Esophagus muscularis mucosa (tissue), 4 donors: ENCODE measurements around the gene B9D1. TPM values are rescaled to one million over a fixed set of nuclear protein-coding genes. Genes with fewer than 3 reads are reported as not detected.
A peak's percentile ranks its signal among the peaks of the same experiment; 100 is the strongest.

ENCODE experiments used
- DNase-seq: peaks from one replicate; pipeline ENCODE4 v3.0.0-alpha.2; 2017; ENCODE audit errors: extremely low spot score
- H3K27ac ChIP-seq, 4 donors: fragments of 200-600 bp; sonication (generic); replicated peaks in 1 of 4; 1 replicate in 3 of 4; 2 replicates in 1 of 4; pipeline ENCODE4 v1.5.1; 2016 to 2019; ENCODE audit warnings: mild to moderate bottlenecking in 1 of 4
- H3K27me3 ChIP-seq, 4 donors: fragments of 200-600 bp; sonication (generic); one replicate each; pipeline versions ENCODE4 v1.5.1 to v1.6.0; 2016 to 2019
- H3K36me3 ChIP-seq, 4 donors: fragments of 200-600 bp; sonication (generic); one replicate each; pipeline ENCODE4 v1.5.1; 2016 to 2019
- H3K4me1 ChIP-seq, 4 donors: fragments of 200-600 bp; sonication (generic); one replicate each; pipeline ENCODE4 v1.5.1; 2016 to 2019
- H3K4me3 ChIP-seq, 4 donors: fragments of 200-600 bp; sonication (generic); 1 replicate in 2 of 4; 2 replicates in 2 of 4; pipeline ENCODE4 v1.5.1; 2016 to 2019; ENCODE audit warnings: mild to moderate bottlenecking in 4 of 4, moderate library complexity in 1 of 4
- H3K9me3 ChIP-seq, 4 donors: fragments of 200-600 bp; sonication (generic); 1 replicate in 3 of 4; 2 replicates in 1 of 4; pipeline ENCODE4 v1.5.1; 2016 to 2019
- EP300 ChIP-seq: sonication (generic); formaldehyde crosslinking; IDR thresholded peaks from one replicate; pipeline ENCODE4 v1.6.1; 2017; ENCODE audit warnings: antibody characterized with exemption
- POLR2A ChIP-seq: fragments of 450-650 bp; IDR thresholded peaks from one replicate; pipeline ENCODE4 v1.6.1; 2017; ENCODE audit warnings: antibody characterized with exemption, moderate library complexity, mild to moderate bottlenecking, low read depth
- POLR2AphosphoS5 ChIP-seq, 2 donors: sonication (generic); formaldehyde crosslinking; IDR thresholded peaks; one replicate each; pipeline ENCODE4 v1.6.1; 2017; ENCODE audit warnings: antibody characterized with exemption in 2 of 2
- WGBS: methylation state at CpG from one replicate; pipeline ENCODE4 v1.1.5; 2018; 5-methylcytosine and 5-hydroxymethylcytosine counted together
- intact Hi-C: fragments of 100-400 bp; cut with DNase I; formaldehyde crosslinking; loops from one replicate; pipeline ENCODE4 v1.15.1; 2023
- total RNA-seq, 4 donors: library from RNA; depleted of rRNA; stranded (reverse); fragments of >200 nt; gene quantifications; one replicate each; pipeline versions ENCODE4 v1.1.0 to v1.2.1, GENCODE V29; 2016
- TF ChIP-seq, protein P1 (sequence below), 3 experiments: fragments of 200-600 bp in 2 of 3; fragments of 450-650 bp in 1 of 3; sonication (generic) in 2 of 3; IDR thresholded peaks; one replicate each; pipeline ENCODE4 v1.5.1; 2017 to 2019; ENCODE audit warnings: antibody characterized with exemption in 3 of 3, mild to moderate bottlenecking in 2 of 3, moderate library complexity in 1 of 3

B9D1 gene
- total RNA-seq, 4 donors from 2014 or later = 9.5 to 13.8 (median 9.9) TPM

DNA sequence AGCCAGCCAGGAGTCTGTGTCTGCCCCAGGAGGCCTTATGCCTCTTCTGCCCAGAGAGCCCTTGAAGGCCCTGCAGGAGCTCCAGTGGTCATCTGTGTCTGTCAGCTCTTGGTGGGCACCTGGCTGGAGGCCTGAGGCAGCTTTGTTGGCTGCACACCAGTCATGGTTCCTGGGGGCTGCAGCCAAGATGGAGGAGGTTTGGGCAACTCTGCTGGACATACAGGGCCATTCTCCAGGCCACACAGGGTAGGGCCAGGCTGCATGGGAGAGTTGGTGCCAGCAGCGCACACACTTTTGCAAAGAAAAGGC lies 29.4 kb downstream of the B9D1 start:
- H3K4me1 ChIP-seq = peaks cover 10 to 28% (median 17%) of the 10 kb centered on the region in 4 donors
- H3K4me3 ChIP-seq = no peak overlapping the region
- intact Hi-C loops = no loop called here
- no peak for DNase-seq
- H3K9me3 ChIP-seq = no peaks in the 10 kb centered on the region
- peaks cover 0 to 71% (median 48%) of the 10 kb centered on the region in 4 donors for H3K36me3 ChIP-seq
- H3K27me3 ChIP-seq = no peaks in the 10 kb centered on the region
- WGBS = 100% methylated on average over 1 of the region's 1 CpG
- TF ChIP-seq POLR2A (no peak), POLR2AphosphoS5 (IDR thresholded peaks at IDR 0.05) (no peak), EP300 (no peak)
- TF ChIP-seq, protein P1, sequence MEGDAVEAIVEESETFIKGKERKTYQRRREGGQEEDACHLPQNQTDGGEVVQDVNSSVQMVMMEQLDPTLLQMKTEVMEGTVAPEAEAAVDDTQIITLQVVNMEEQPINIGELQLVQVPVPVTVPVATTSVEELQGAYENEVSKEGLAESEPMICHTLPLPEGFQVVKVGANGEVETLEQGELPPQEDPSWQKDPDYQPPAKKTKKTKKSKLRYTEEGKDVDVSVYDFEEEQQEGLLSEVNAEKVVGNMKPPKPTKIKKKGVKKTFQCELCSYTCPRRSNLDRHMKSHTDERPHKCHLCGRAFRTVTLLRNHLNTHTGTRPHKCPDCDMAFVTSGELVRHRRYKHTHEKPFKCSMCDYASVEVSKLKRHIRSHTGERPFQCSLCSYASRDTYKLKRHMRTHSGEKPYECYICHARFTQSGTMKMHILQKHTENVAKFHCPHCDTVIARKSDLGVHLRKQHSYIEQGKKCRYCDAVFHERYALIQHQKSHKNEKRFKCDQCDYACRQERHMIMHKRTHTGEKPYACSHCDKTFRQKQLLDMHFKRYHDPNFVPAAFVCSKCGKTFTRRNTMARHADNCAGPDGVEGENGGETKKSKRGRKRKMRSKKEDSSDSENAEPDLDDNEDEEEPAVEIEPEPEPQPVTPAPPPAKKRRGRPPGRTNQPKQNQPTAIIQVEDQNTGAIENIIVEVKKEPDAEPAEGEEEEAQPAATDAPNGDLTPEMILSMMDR (IDR thresholded peaks at IDR 0.05) = no peak
- H3K27ac ChIP-seq = no peak overlapping the region

GRCh38 chr17:19332371-19333131 lies 30.0 kb downstream of the B9D1 start:
- H3K27ac ChIP-seq = no peak overlapping the region
- no peaks in the 10 kb centered on the region for H3K9me3 ChIP-seq
- no peaks in the 10 kb centered on the region for H3K27me3 ChIP-seq
- WGBS = 78% methylated on average over 6 of the region's 6 CpGs
- DNase-seq = no peak
- no peak overlapping the region for H3K4me3 ChIP-seq
- intact Hi-C loops = no loop called here
- TF ChIP-seq EP300 = no peak
- TF ChIP-seq POLR2AphosphoS5 (IDR thresholded peaks at IDR 0.05) = no peak
- TF ChIP-seq, protein P1 (IDR thresholded peaks at IDR 0.05) = no peak
- TF ChIP-seq POLR2A = no peak
- peaks cover 0 to 76% (median 49%) of the 10 kb centered on the region in 4 donors for H3K36me3 ChIP-seq
- peaks cover 4 to 22% (median 12%) of the 10 kb centered on the region in 4 donors for H3K4me1 ChIP-seq

DNA sequence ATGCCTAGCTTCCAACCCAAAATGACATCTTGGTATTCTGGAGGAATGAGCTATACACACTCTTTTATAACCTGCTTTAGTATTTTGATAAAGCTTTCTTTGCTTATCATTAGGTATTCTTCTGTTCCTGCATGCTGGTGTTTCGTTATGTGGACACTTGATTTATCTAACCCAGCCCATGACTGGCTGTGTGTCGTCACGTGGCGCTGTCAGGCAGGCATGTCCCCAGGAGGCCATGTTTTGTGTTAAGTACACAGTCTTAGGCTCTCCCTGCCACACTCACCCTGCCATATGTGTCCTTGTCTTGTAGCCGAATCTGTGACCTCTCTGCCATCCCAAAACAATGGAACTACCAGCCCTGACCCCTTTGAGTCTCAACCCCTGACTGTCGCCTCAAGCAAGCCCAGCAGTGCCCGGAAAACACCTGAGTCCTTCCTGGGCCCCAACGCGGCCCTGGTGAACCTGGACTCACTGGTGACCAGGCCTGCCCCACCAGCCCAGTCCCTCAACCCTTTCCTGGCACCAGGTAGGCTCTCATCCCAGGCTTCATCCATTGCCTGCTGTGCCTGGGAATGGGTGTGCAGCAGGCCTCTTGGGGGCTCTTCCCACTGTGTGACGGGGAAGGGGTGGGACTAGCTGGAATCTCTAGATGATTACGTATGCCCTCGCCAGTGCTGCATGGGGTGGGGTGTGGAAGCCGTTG lies 30.8 kb downstream of the B9D1 start:
- Histone ChIP-seq H3K4me3 (no peak overlapping the region), H3K36me3 (peaks cover 0 to 76% (median 54%) of the 10 kb centered on the region in 4 donors), H3K27me3 (no peaks in the 10 kb centered on the region), H3K27ac (no peak overlapping the region), H3K9me3 (no peaks in the 10 kb centered on the region), H3K4me1 (peaks cover 0 to 14% (median 4%) of the 10 kb centered on the region in 4 donors)
- intact Hi-C loops = no loop called here
- DNase-seq = no peak
- TF ChIP-seq POLR2AphosphoS5 (IDR thresholded peaks at IDR 0.05) (no peak), POLR2A (no peak), EP300 (no peak)
- TF ChIP-seq, protein P1 (IDR thresholded peaks at IDR 0.05) = no peak
- WGBS = 88% methylated on average over 12 of the region's 13 CpGs

- H3K4me3 ChIP-seq = no peak overlapping the region
- DNase-seq = no peak
- TF ChIP-seq EP300 (no peak), POLR2A (no peak), POLR2AphosphoS5 (IDR thresholded peaks at IDR 0.05) (no peak)
- TF ChIP-seq, protein P1 (IDR thresholded peaks at IDR 0.05) = no peak
- H3K27me3 ChIP-seq = no peaks in the 10 kb centered on the region
- WGBS = 42% methylated on average over 4 of the region's 4 CpGs
- intact Hi-C loops = no loop called here
- H3K27ac ChIP-seq = peak overlapping the region in 1 of 4 donors; percentile 14
- H3K9me3 ChIP-seq = no peaks in the 10 kb centered on the region
- peaks cover 0 to 73% (median 53%) of the 10 kb centered on the region in 4 donors for H3K36me3 ChIP-seq
- peaks cover 0 to 8% (median 2%) of the 10 kb centered on the region in 4 donors for H3K4me1 ChIP-seq
Measured at GRCh38 chr17:19331134-19331533, 31.4 kb downstream of the B9D1 start.
